Neural progenitor cell (in vitro differentiated cells): ENCODE measurements around the gene CFAP74. TPM values are rescaled to one million over a fixed set of nuclear protein-coding genes. Genes with fewer than 3 reads are reported as not detected.

Experiments used
- DNase-seq: peaks from one replicate; pipeline ENCODE4 v3.0.0-alpha.2; 2016; ENCODE audit warnings: low spot score
- H2AFZ ChIP-seq: fragments of 200-600 bp; sonication (generic); replicated peaks from 2 replicates; pipeline ENCODE4 v1.6.1; 2016; ENCODE audit warnings: antibody characterized with exemption
- H3F3A ChIP-seq: fragments of 200-600 bp; sonication (generic); 2 replicates; pipeline ENCODE4 v1.6.1; 2016; ENCODE audit warnings: antibody characterized with exemption, low read depth
- H3K27ac ChIP-seq: fragments of 200-600 bp; sonication (generic); 2 replicates; pipeline ENCODE4 v1.5.1; 2016; ENCODE audit warnings: mild to moderate bottlenecking
- H3K27me3 ChIP-seq: fragments of 200-600 bp; sonication (generic); 2 replicates; pipeline ENCODE4 v1.6.1; 2016; ENCODE audit warnings: mild to moderate bottlenecking, moderate library complexity
- H3K36me3 ChIP-seq: fragments of 200-600 bp; sonication (generic); 2 replicates; pipeline ENCODE4 v1.5.1; 2016
- H3K4me1 ChIP-seq: fragments of 200-600 bp; sonication (generic); 2 replicates; pipeline ENCODE4 v1.6.1; 2016; ENCODE audit warnings: mixed run types
- H3K4me2 ChIP-seq: fragments of 200-600 bp; sonication (generic); 2 replicates; pipeline ENCODE4 v1.6.1; 2016
- H3K4me3 ChIP-seq: fragments of 200-600 bp; sonication (generic); 2 replicates; pipeline ENCODE4 v1.5.1; 2016
- H3K79me2 ChIP-seq: fragments of 200-600 bp; sonication (generic); 2 replicates; pipeline ENCODE4 v1.6.1; 2016; ENCODE audit warnings: low read depth
- H3K9ac ChIP-seq: fragments of 200-600 bp; sonication (generic); 2 replicates; pipeline ENCODE4 v1.6.1; 2016
- H3K9me3 ChIP-seq: fragments of 200-600 bp; sonication (generic); 2 replicates; pipeline ENCODE4 v1.5.1; 2016; ENCODE audit warnings: low read depth
- H4K20me1 ChIP-seq: fragments of 200-600 bp; sonication (generic); 2 replicates; pipeline ENCODE4 v1.6.1; 2016; ENCODE audit warnings: low read depth
- H3K27ac Mint-ChIP-seq: 3 replicates; pipeline ENCODE4 v1.8.0; 2021; ENCODE audit warnings: mixed read lengths
- H3K27me3 Mint-ChIP-seq: 2 replicates; pipeline ENCODE4 v1.8.0; 2022; ENCODE audit warnings: low read depth, mild to moderate bottlenecking, inconsistent platforms, moderate library complexity, mixed read lengths; ENCODE audit not compliant: insufficient read depth
- H3K36me3 Mint-ChIP-seq: 3 replicates; pipeline ENCODE4 v1.8.0; 2021; ENCODE audit warnings: mixed read lengths
- H3K4me1 Mint-ChIP-seq: 3 replicates; pipeline ENCODE4 v1.8.0; 2021; ENCODE audit warnings: mixed read lengths
- H3K4me3 Mint-ChIP-seq: 3 replicates; pipeline ENCODE4 v1.8.0; 2021; ENCODE audit warnings: mild to moderate bottlenecking, moderate library complexity, mixed read lengths
- H3K9me3 Mint-ChIP-seq: 3 replicates; pipeline ENCODE4 v1.8.0; 2020; ENCODE audit warnings: mixed read lengths
- EZH2 ChIP-seq: fragments of 200-600 bp; sonication (generic); IDR thresholded peaks from 2 replicates; pipeline ENCODE4 v1.6.1; 2017; ENCODE audit warnings: antibody characterized with exemption, mild to moderate bottlenecking, moderate library complexity
- EZH2phosphoT487 ChIP-seq: fragments of 200-600 bp; sonication (generic); IDR thresholded peaks from 2 replicates; pipeline ENCODE4 v1.6.1; 2017; ENCODE audit warnings: antibody characterized with exemption
- total RNA-seq: library from RNA; depleted of rRNA; stranded (reverse); fragments of >200 nt; gene quantifications from 2 replicates; pipeline ENCODE4 v1.2.3, GENCODE V29; 2015; ENCODE audit warnings: low replicate concordance
- TF ChIP-seq, protein P1 (sequence below): fragments of 200-600 bp; sonication (generic); IDR thresholded peaks from 2 replicates; pipeline ENCODE4 v1.5.1; 2017; ENCODE audit warnings: antibody characterized with exemption, mild to moderate bottlenecking

CFAP74 gene
- total RNA-seq, 1 donor from 2014 or later: not detected

DNA sequence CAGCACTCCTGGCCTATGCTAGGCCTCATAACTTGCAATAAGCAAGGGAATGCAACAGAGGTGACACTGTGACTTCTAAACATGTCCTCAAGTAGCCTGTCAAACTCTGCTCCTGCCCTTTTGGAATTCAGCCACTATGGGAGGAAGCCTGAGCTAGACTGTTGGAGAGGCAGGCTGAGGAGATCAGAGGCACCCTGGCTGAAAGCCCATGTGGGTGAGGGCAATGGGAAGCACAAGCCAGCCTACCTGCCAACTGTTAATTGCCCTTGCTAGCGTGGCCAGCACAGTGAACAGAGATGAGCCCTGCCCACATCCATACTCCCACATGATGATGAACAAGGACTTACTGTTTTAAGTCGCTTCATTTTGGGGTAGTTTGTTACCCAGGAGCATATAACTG is 130.4 kb downstream of the CFAP74 start:
- no peak overlapping the region for H3K27ac Mint-ChIP-seq
- TF ChIP-seq EZH2phosphoT487: no peak
- TF ChIP-seq, protein P1, sequence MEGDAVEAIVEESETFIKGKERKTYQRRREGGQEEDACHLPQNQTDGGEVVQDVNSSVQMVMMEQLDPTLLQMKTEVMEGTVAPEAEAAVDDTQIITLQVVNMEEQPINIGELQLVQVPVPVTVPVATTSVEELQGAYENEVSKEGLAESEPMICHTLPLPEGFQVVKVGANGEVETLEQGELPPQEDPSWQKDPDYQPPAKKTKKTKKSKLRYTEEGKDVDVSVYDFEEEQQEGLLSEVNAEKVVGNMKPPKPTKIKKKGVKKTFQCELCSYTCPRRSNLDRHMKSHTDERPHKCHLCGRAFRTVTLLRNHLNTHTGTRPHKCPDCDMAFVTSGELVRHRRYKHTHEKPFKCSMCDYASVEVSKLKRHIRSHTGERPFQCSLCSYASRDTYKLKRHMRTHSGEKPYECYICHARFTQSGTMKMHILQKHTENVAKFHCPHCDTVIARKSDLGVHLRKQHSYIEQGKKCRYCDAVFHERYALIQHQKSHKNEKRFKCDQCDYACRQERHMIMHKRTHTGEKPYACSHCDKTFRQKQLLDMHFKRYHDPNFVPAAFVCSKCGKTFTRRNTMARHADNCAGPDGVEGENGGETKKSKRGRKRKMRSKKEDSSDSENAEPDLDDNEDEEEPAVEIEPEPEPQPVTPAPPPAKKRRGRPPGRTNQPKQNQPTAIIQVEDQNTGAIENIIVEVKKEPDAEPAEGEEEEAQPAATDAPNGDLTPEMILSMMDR: no peak
- TF ChIP-seq EZH2: no peak
- Histone ChIP-seq H3K27ac (no peak overlapping the region), H3K79me2 (peaks cover 100% of the 10 kb centered on the region), H3K9me3 (no peaks in the 10 kb centered on the region), H3K4me3 (no peak overlapping the region), H3K27me3 (no peaks in the 10 kb centered on the region), H2AFZ (no peak overlapping the region), H3K36me3 (no peaks in the 10 kb centered on the region), H3K4me2 (no peak overlapping the region), H4K20me1 (peaks cover 94% of the 10 kb centered on the region), H3K4me1 (no peaks in the 10 kb centered on the region), H3K9ac (no peak overlapping the region), H3F3A (no peaks in the 10 kb centered on the region)
- H3K36me3 Mint-ChIP-seq: peaks cover 71% of the 10 kb centered on the region
- DNase-seq: no peak
- no peak overlapping the region for H3K4me3 Mint-ChIP-seq
- peaks cover 8% of the 10 kb centered on the region for H3K27me3 Mint-ChIP-seq
- H3K9me3 Mint-ChIP-seq: peaks cover 49% of the 10 kb centered on the region
- H3K4me1 Mint-ChIP-seq: no peaks in the 10 kb centered on the region

- Histone ChIP-seq H4K20me1 (peaks cover 94% of the 10 kb centered on the region), H3K36me3 (no peaks in the 10 kb centered on the region), H3K4me3 (no peak overlapping the region), H3K9me3 (no peaks in the 10 kb centered on the region), H3K9ac (no peak overlapping the region), H3K4me1 (no peaks in the 10 kb centered on the region), H3K79me2 (peaks cover 100% of the 10 kb centered on the region), H3K27ac (no peak overlapping the region), H3F3A (no peaks in the 10 kb centered on the region), H3K27me3 (no peaks in the 10 kb centered on the region), H3K4me2 (no peak overlapping the region), H2AFZ (no peak overlapping the region)
- Mint-ChIP-seq H3K36me3 (peaks cover 70% of the 10 kb centered on the region), H3K9me3 (peaks cover 46% of the 10 kb centered on the region), H3K27me3 (peaks cover 8% of the 10 kb centered on the region), H3K4me1 (no peaks in the 10 kb centered on the region), H3K27ac (no peak overlapping the region), H3K4me3 (no peak overlapping the region)
- TF ChIP-seq, protein P1: no peak
- TF ChIP-seq EZH2: no peak
- TF ChIP-seq EZH2phosphoT487: no peak
- DNase-seq: no peak
Measured at GRCh38 chr1:1872329-1872994, 131.1 kb downstream of the CFAP74 start.

Other genes with a start within 250 kb of the CFAP74 start
- gene NADK, start 225.3 kb downstream of the CFAP74 start, total RNA-seq: 37.8 and 56.9 TPM in 2 replicates
- 175 and 197 TPM in 2 replicates for gene GNB1, start 112.7 kb downstream of the CFAP74 start, total RNA-seq
- 0.53 TPM in 1 of 2 replicates, not detected in the other for gene CALML6, start 88.5 kb downstream of the CFAP74 start, total RNA-seq
- gene TMEM52, start 84.5 kb downstream of the CFAP74 start, total RNA-seq: 2.9 and 7.4 TPM in 2 replicates
- gene GABRD, start 15.6 kb upstream of the CFAP74 start, total RNA-seq: 0.31 and 0.45 TPM in 2 replicates
- gene PRKCZ, start 46.6 kb upstream of the CFAP74 start, total RNA-seq: 33.4 and 47.2 TPM in 2 replicates
- 11.3 and 68.2 TPM in 2 replicates for gene FAAP20, start 191.0 kb upstream of the CFAP74 start, total RNA-seq
- gene SKI, start 224.5 kb upstream of the CFAP74 start, total RNA-seq: 7.4 and 15.7 TPM in 2 replicates